Esophagus squamous epithelium (tissue), 4 donors: Measurements from ENCODE around the gene CBX6.

ENCODE experiments used
- POLR2A ChIP-seq, 4 donors: fragments of 450-650 bp; IDR thresholded peaks; one replicate each; pipeline ENCODE4 v1.6.1; 2017; ENCODE audit warnings: antibody characterized with exemption in 4 of 4, mild to moderate bottlenecking in 4 of 4, moderate library complexity in 3 of 4
- TF ChIP-seq, protein P1 (sequence below), 6 experiments: fragments of 450-650 bp in 4 of 6; fragments of 200-600 bp in 2 of 6; sonication (generic) in 2 of 6; IDR thresholded peaks; one replicate each; pipeline ENCODE4 v1.5.1; 2016 to 2019; ENCODE audit warnings: antibody characterized with exemption in 6 of 6, mild to moderate bottlenecking in 4 of 6, moderate library complexity in 4 of 6

DNA sequence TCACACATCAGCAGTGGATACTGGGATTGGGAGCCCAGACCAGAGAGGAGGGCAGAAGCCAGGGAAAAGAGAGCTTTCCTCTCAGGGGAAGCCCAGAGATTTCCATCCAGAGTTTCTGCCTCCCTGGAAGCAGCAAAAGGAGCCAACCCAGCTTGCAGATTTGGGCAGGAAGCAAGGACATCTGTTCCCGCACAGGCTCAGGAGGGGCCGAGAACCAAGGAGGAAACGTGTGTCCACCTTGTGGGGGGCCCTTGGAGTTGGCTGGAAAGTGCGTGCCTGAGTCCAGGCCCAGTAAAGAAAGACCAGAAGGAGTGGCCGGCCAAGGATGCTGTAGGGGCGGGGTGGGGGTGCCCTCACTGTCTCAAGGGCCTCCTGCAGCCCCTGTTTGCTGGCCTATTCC lies 22.2 kb downstream of the CBX6 start:
- TF ChIP-seq, protein P1, sequence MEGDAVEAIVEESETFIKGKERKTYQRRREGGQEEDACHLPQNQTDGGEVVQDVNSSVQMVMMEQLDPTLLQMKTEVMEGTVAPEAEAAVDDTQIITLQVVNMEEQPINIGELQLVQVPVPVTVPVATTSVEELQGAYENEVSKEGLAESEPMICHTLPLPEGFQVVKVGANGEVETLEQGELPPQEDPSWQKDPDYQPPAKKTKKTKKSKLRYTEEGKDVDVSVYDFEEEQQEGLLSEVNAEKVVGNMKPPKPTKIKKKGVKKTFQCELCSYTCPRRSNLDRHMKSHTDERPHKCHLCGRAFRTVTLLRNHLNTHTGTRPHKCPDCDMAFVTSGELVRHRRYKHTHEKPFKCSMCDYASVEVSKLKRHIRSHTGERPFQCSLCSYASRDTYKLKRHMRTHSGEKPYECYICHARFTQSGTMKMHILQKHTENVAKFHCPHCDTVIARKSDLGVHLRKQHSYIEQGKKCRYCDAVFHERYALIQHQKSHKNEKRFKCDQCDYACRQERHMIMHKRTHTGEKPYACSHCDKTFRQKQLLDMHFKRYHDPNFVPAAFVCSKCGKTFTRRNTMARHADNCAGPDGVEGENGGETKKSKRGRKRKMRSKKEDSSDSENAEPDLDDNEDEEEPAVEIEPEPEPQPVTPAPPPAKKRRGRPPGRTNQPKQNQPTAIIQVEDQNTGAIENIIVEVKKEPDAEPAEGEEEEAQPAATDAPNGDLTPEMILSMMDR (IDR thresholded peaks at IDR 0.05): no peak
- TF ChIP-seq POLR2A (IDR thresholded peaks at IDR 0.05): no peak
